GM21723 (cell line): ENCODE results near the gene PDCD2.
A peak's percentile ranks its signal among the peaks of the same experiment; 100 is the strongest.
"Not testable (repeated sequence)": the region's sequence is repeated elsewhere in the genome, so short reads cannot be mapped to it uniquely, and the experiment has no call there.

Source experiments
- ATAC-seq: cut with Tn5 transposase; IDR thresholded peaks from one replicate; pipeline ENCODE4 v1.9.1; 2021; ENCODE audit warnings: mild to moderate bottlenecking, moderate library complexity; ENCODE audit not compliant: unreplicated experiment

The PDCD2 gene

GRCh38 chr6:170552765-170553533 is 31.5 kb downstream of the PDCD2 start, which contains the start of gene PSMB1:
PSMB1 (minus strand) TSS chr6:170553307; CDS start chr6:170553242, 65 bp downstream.
- peak; percentile 61 for ATAC-seq

- ATAC-seq = no peak
These were observed 39.0 kb downstream of the PDCD2 start for GRCh38 chr6:170545405-170545804.

GRCh38 chr6:170542031-170542719 is 42.3 kb downstream of the PDCD2 start:
- ATAC-seq = no peak

GRCh38 chr6:170537329-170537728 is 47.1 kb downstream of the PDCD2 start:
- ATAC-seq = no peak

GRCh38 chr6:170536671-170537070 is 47.8 kb downstream of the PDCD2 start:
- no peak for ATAC-seq

- no peak for ATAC-seq
These were observed 49.4 kb downstream of the PDCD2 start for GRCh38 chr6:170535004-170535403.

GRCh38 chr6:170533792-170534191 is 50.6 kb downstream of the PDCD2 start:
- no peak for ATAC-seq

- ATAC-seq = no peak
These were observed 51.5 kb downstream of the PDCD2 start for GRCh38 chr6:170532867-170533488.

- ATAC-seq = peak; percentile 84
These were observed 54.5 kb downstream of the PDCD2 start for GRCh38 chr6:170529839-170530469.

- ATAC-seq = not testable (repeated sequence)
These were observed 56.4 kb downstream of the PDCD2 start for GRCh38 chr6:170527995-170528394.

- no peak for ATAC-seq
These were observed 58.6 kb downstream of the PDCD2 start for GRCh38 chr6:170525795-170526194.
